BE2C (cell line): ENCODE results near the gene BRD8.
A peak's percentile ranks its signal among the peaks of the same experiment; 100 is the strongest.

Experiments used
- DNase-seq: peaks from one replicate; pipeline ENCODE4 v3.0.0-alpha.2; 2020
- H3K27me3 ChIP-seq: fragments of 250-450 bp; sonication (Bioruptor Pico); 2 replicates; pipeline ENCODE4 v1.5.1; 2020; ENCODE audit warnings: mild to moderate bottlenecking
- H3K36me3 ChIP-seq: fragments of 250-450 bp; sonication (Bioruptor Pico); 2 replicates; pipeline ENCODE4 v1.5.1; 2020; ENCODE audit warnings: mild to moderate bottlenecking
- H3K4me1 ChIP-seq: fragments of 250-450 bp; sonication (Bioruptor Pico); 2 replicates; pipeline ENCODE4 v1.5.1; 2020
- H3K4me3 ChIP-seq: 2 replicates; pipeline ENCODE4 v1.5.1; 2011; ENCODE audit warnings: low read depth, low read length
- H3K9me3 ChIP-seq: fragments of 250-450 bp; sonication (Bioruptor Pico); 2 replicates; pipeline ENCODE4 v1.5.1; 2020
- CTCF ChIP-seq: IDR thresholded peaks from 2 replicates; pipeline ENCODE4 v1.5.1; 2012; ENCODE audit warnings: mild to moderate bottlenecking, low read depth, low read length

BRD8 gene

GRCh38 chr5:138177941-138178515 lies 402 bp downstream of the BRD8 start:
- peak; percentile 16 for DNase-seq
- no peaks in the 10 kb centered on the region for H3K4me1 ChIP-seq
- no peak for TF ChIP-seq CTCF
- no peaks in the 10 kb centered on the region for H3K9me3 ChIP-seq
- H3K27me3 ChIP-seq, result no peaks in the 10 kb centered on the region
- peak overlapping the region; percentile 87 for H3K4me3 ChIP-seq
- peaks cover 47% of the 10 kb centered on the region for H3K36me3 ChIP-seq

- TF ChIP-seq CTCF, result no peak
- DNase-seq, result no peak
- peaks cover 84% of the 10 kb centered on the region for H3K36me3 ChIP-seq
Observed at GRCh38 chr5:138170299-138170698, 8.1 kb downstream of the BRD8 start.

GRCh38 chr5:138169124-138169523 lies 9.3 kb downstream of the BRD8 start:
- Histone ChIP-seq H3K27me3 (no peaks in the 10 kb centered on the region), H3K4me3 (no peak overlapping the region), H3K36me3 (peaks cover 88% of the 10 kb centered on the region), H3K4me1 (no peaks in the 10 kb centered on the region), H3K9me3 (no peaks in the 10 kb centered on the region)
- DNase-seq, result no peak
- TF ChIP-seq CTCF, result no peak

More at GRCh38 chr5:138170299-138170698, 8.1 kb downstream of the BRD8 start:
- H3K27me3 ChIP-seq, result no peaks in the 10 kb centered on the region
- no peaks in the 10 kb centered on the region for H3K9me3 ChIP-seq
- H3K4me1 ChIP-seq, result no peaks in the 10 kb centered on the region
- no peak overlapping the region for H3K4me3 ChIP-seq

- no peak overlapping the region for H3K4me3 ChIP-seq
- H3K27me3 ChIP-seq, result no peaks in the 10 kb centered on the region
- peaks cover 98% of the 10 kb centered on the region for H3K36me3 ChIP-seq
- TF ChIP-seq CTCF, result no peak
- no peaks in the 10 kb centered on the region for H3K4me1 ChIP-seq
- DNase-seq, result no peak
- no peaks in the 10 kb centered on the region for H3K9me3 ChIP-seq
Observed at GRCh38 chr5:138163721-138164120, 14.7 kb downstream of the BRD8 start.

- H3K9me3 ChIP-seq, result no peaks in the 10 kb centered on the region
- H3K4me1 ChIP-seq, result no peaks in the 10 kb centered on the region
- H3K27me3 ChIP-seq, result no peaks in the 10 kb centered on the region
- no peak for DNase-seq
- no peak overlapping the region for H3K4me3 ChIP-seq
- TF ChIP-seq CTCF, result no peak
- H3K36me3 ChIP-seq, result peaks cover 95% of the 10 kb centered on the region
Observed at GRCh38 chr5:138160706-138161105, 17.7 kb downstream of the BRD8 start.

GRCh38 chr5:138159666-138160065 lies 18.8 kb downstream of the BRD8 start:
- no peak for TF ChIP-seq CTCF
- H3K27me3 ChIP-seq, result no peaks in the 10 kb centered on the region
- no peak overlapping the region for H3K4me3 ChIP-seq
- no peak for DNase-seq
- H3K36me3 ChIP-seq, result peaks cover 85% of the 10 kb centered on the region
- no peaks in the 10 kb centered on the region for H3K9me3 ChIP-seq
- H3K4me1 ChIP-seq, result no peaks in the 10 kb centered on the region
